GM23338 (cell line): ENCODE results near the gene HNRNPR. TPM values are rescaled to one million over a fixed set of nuclear protein-coding genes. Genes with fewer than 3 reads are reported as not detected.

Experiments used
- ATAC-seq: fragments of 200-7000 bp; cut with Tn5 transposase; 3 replicates; pipeline ENCODE4 v1.9.1; 2020
- DNase-seq: peaks from one replicate; pipeline ENCODE4 v3.0.0-alpha.2; 2015; ENCODE audit warnings: low spot score
- H2AFZ ChIP-seq: fragments of 200-600 bp; sonication (generic); 2 replicates; pipeline ENCODE4 v1.8.0; 2016; ENCODE audit warnings: antibody characterized with exemption, mild to moderate bottlenecking, moderate library complexity
- H3F3A ChIP-seq: fragments of 200-600 bp; sonication (generic); replicated peaks from 2 replicates; pipeline ENCODE4 v1.8.0; 2017; ENCODE audit warnings: antibody characterized with exemption, mixed run types, low read depth
- H3K27ac ChIP-seq: fragments of 200-600 bp; sonication (generic); 2 replicates; pipeline ENCODE4 v1.6.1; 2016; ENCODE audit warnings: low read depth
- H3K27me3 ChIP-seq: fragments of 200-600 bp; sonication (generic); 2 replicates; pipeline ENCODE4 v1.8.0; 2016; ENCODE audit warnings: mild to moderate bottlenecking, mixed run types, moderate library complexity; ENCODE audit not compliant: insufficient read depth
- H3K36me3 ChIP-seq: fragments of 200-600 bp; sonication (generic); 2 replicates; pipeline ENCODE4 v1.8.0; 2016; ENCODE audit warnings: mild to moderate bottlenecking; ENCODE audit not compliant: insufficient read depth
- H3K4me1 ChIP-seq: fragments of 200-600 bp; sonication (generic); 2 replicates; pipeline ENCODE4 v1.8.0; 2016; ENCODE audit warnings: mild to moderate bottlenecking, moderate library complexity; ENCODE audit not compliant: insufficient read depth
- H3K4me2 ChIP-seq: fragments of 200-600 bp; sonication (generic); 2 replicates; pipeline ENCODE4 v1.7.1; 2017; ENCODE audit warnings: mixed run types
- H3K4me3 ChIP-seq: fragments of 200-600 bp; sonication (generic); 2 replicates; pipeline ENCODE4 v1.6.1; 2016; ENCODE audit warnings: mixed run types
- H3K79me2 ChIP-seq: fragments of 200-600 bp; sonication (generic); replicated peaks from 2 replicates; pipeline ENCODE4 v1.8.0; 2017; ENCODE audit warnings: mild to moderate bottlenecking; ENCODE audit not compliant: insufficient read depth
- H3K9me2 ChIP-seq: fragments of 200-600 bp; sonication (generic); 2 replicates; pipeline ENCODE4 v1.8.0; 2017; ENCODE audit not compliant: insufficient read depth
- H4K20me1 ChIP-seq: fragments of 200-600 bp; sonication (generic); replicated peaks from 2 replicates; pipeline ENCODE4 v1.8.0; 2017; ENCODE audit warnings: mild to moderate bottlenecking; ENCODE audit not compliant: insufficient read depth
- H3K27ac Mint-ChIP-seq: 2 replicates; pipeline ENCODE4 v1.8.0; 2020; ENCODE audit warnings: inconsistent platforms, mild to moderate bottlenecking, moderate library complexity, mixed read lengths
- H3K27me3 Mint-ChIP-seq: 3 replicates; pipeline ENCODE4 v1.8.0; 2022; ENCODE audit warnings: low read depth, mild to moderate bottlenecking, moderate library complexity, mixed read lengths, inconsistent platforms; ENCODE audit not compliant: insufficient read depth, poor library complexity
- H3K36me3 Mint-ChIP-seq: 3 replicates; pipeline ENCODE4 v1.8.0; 2021; ENCODE audit warnings: low read depth, mild to moderate bottlenecking, inconsistent platforms, moderate library complexity, mixed read lengths
- H3K4me1 Mint-ChIP-seq: 3 replicates; pipeline ENCODE4 v1.8.0; 2020; ENCODE audit warnings: mild to moderate bottlenecking, inconsistent platforms, mixed read lengths
- H3K4me3 Mint-ChIP-seq: 3 replicates; pipeline ENCODE4 v1.8.0; 2021; ENCODE audit warnings: moderate library complexity, mild to moderate bottlenecking, inconsistent platforms, mixed read lengths
- H3K9me3 Mint-ChIP-seq: 3 replicates; pipeline ENCODE4 v1.8.0; 2020; ENCODE audit warnings: moderate library complexity, mild to moderate bottlenecking, inconsistent platforms, mixed read lengths
- CREB1 ChIP-seq: fragments of 250-450 bp; sonication (Bioruptor Pico); IDR thresholded peaks from 2 replicates; pipeline ENCODE4 v1.5.0; 2020; ENCODE audit warnings: low read depth, mild to moderate bottlenecking, moderate library complexity
- EZH2 ChIP-seq: fragments of 200-600 bp; sonication (generic); IDR thresholded peaks from one replicate; pipeline ENCODE4 v1.8.0; 2017; ENCODE audit warnings: antibody characterized with exemption, mild to moderate bottlenecking, low read depth; ENCODE audit not compliant: unreplicated experiment
- NANOG ChIP-seq: IDR thresholded peaks from 2 replicates; pipeline ENCODE4 v1.6.1; 2016; ENCODE audit warnings: antibody characterized with exemption, borderline replicate concordance
- POLR2AphosphoS5 ChIP-seq: IDR thresholded peaks from 2 replicates; pipeline ENCODE4 v1.6.1; 2016; ENCODE audit warnings: antibody characterized with exemption, low read depth
- STAT1 ChIP-seq: IDR thresholded peaks from one replicate; pipeline ENCODE4 v1.6.1; 2016; ENCODE audit warnings: antibody characterized with exemption; ENCODE audit not compliant: unreplicated experiment
- ZNF114 ChIP-seq: fragments of 250-450 bp; sonication (Bioruptor Pico); IDR thresholded peaks from 2 replicates; pipeline ENCODE4 v1.5.0; 2020; ENCODE audit warnings: mild to moderate bottlenecking, moderate library complexity
- ZNF331 ChIP-seq: fragments of 250-450 bp; sonication (Bioruptor Pico); IDR thresholded peaks from 2 replicates; pipeline ENCODE4 v1.5.0; 2020; ENCODE audit warnings: low read depth, mild to moderate bottlenecking, moderate library complexity
- polyA plus RNA-seq: library from polyadenylated mRNA; unstranded; fragments of >200 nt; fragmentation: Nextera tagmentation; extraction: Ambion mirVana; gene quantifications from 2 replicates; pipeline ENCODE4 v1.2.1, GENCODE V29; 2016
- total RNA-seq: library from RNA; depleted of rRNA; stranded (reverse); fragments of >200 nt; shearing (Covaris generic); gene quantifications from 2 replicates; pipeline ENCODE4 v1.2.3, GENCODE V29; 2014
- TF ChIP-seq, protein P1 (sequence below): fragments of 250-450 bp; sonication (Bioruptor Pico); IDR thresholded peaks from 2 replicates; pipeline ENCODE4 v1.5.0; 2020; ENCODE audit warnings: mild to moderate bottlenecking, moderate library complexity
- TF ChIP-seq, protein P2 (sequence below), 2 experiments: fragments of 200-600 bp in 1 of 2; sonication (generic) in 1 of 2; conservative IDR thresholded peaks; 2 replicates each; pipeline versions ENCODE4 v1.5.1 to v1.6.1; 2016 to 2017; ENCODE audit warnings: antibody characterized with exemption in 2 of 2, low read depth in 2 of 2, mild to moderate bottlenecking in 2 of 2, moderate library complexity in 1 of 2
- TF ChIP-seq, protein P3 (sequence below): IDR thresholded peaks from one replicate; pipeline ENCODE4 v1.6.1; 2018; ENCODE audit warnings: antibody characterized with exemption; ENCODE audit not compliant: unreplicated experiment
- TF ChIP-seq, protein P4 (sequence below): IDR thresholded peaks from 2 replicates; pipeline ENCODE4 v1.6.1; 2016; ENCODE audit warnings: antibody characterized with exemption

HNRNPR gene
- total and polyA plus RNA-seq, 2 experiments from 2014 or later: 147 to 200 TPM

DNA sequence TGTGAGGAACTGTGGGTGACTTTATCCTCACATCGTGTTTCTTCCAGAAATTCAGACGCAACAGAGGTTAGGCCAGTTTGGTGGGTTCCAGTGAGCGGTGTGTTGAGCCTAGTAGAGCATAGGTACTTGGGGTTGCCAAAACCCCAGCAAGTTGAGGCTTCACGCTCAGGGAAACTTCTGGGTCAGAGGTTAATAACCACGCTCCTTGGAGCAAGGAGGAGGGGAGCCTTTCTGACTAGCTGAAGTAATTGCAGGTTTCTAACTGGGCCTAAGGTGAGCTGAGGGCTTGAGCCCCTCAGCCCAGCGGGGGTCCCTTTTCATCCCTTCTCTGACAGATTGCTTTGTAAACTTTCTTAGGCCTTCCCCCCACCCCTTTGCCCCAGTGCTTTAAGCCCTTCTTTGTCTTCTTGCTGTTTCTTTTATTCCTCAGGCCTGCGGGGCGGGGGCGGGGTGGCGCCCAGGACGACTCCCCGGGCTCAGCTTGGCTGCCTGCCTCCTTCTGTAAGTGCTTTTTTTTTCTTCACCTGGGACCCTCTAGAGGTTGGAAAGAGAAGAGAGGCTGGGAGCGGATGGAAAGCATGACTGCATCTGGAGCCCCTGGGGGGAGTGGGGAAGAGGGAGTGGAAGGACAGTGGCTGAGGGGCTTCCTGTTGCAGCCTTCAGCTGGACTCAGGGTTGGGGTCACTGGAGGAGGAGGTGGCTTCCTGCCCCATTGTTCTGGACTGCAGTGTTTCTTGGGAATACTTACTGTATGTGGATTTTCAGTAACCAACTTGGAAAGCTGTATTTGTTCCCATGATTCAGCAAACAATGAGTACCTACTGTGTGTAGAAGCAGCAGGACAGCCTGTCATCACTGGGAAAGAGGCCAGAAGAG, 26.9 kb upstream of the HNRNPR start (continued):
- TF ChIP-seq, protein P1, sequence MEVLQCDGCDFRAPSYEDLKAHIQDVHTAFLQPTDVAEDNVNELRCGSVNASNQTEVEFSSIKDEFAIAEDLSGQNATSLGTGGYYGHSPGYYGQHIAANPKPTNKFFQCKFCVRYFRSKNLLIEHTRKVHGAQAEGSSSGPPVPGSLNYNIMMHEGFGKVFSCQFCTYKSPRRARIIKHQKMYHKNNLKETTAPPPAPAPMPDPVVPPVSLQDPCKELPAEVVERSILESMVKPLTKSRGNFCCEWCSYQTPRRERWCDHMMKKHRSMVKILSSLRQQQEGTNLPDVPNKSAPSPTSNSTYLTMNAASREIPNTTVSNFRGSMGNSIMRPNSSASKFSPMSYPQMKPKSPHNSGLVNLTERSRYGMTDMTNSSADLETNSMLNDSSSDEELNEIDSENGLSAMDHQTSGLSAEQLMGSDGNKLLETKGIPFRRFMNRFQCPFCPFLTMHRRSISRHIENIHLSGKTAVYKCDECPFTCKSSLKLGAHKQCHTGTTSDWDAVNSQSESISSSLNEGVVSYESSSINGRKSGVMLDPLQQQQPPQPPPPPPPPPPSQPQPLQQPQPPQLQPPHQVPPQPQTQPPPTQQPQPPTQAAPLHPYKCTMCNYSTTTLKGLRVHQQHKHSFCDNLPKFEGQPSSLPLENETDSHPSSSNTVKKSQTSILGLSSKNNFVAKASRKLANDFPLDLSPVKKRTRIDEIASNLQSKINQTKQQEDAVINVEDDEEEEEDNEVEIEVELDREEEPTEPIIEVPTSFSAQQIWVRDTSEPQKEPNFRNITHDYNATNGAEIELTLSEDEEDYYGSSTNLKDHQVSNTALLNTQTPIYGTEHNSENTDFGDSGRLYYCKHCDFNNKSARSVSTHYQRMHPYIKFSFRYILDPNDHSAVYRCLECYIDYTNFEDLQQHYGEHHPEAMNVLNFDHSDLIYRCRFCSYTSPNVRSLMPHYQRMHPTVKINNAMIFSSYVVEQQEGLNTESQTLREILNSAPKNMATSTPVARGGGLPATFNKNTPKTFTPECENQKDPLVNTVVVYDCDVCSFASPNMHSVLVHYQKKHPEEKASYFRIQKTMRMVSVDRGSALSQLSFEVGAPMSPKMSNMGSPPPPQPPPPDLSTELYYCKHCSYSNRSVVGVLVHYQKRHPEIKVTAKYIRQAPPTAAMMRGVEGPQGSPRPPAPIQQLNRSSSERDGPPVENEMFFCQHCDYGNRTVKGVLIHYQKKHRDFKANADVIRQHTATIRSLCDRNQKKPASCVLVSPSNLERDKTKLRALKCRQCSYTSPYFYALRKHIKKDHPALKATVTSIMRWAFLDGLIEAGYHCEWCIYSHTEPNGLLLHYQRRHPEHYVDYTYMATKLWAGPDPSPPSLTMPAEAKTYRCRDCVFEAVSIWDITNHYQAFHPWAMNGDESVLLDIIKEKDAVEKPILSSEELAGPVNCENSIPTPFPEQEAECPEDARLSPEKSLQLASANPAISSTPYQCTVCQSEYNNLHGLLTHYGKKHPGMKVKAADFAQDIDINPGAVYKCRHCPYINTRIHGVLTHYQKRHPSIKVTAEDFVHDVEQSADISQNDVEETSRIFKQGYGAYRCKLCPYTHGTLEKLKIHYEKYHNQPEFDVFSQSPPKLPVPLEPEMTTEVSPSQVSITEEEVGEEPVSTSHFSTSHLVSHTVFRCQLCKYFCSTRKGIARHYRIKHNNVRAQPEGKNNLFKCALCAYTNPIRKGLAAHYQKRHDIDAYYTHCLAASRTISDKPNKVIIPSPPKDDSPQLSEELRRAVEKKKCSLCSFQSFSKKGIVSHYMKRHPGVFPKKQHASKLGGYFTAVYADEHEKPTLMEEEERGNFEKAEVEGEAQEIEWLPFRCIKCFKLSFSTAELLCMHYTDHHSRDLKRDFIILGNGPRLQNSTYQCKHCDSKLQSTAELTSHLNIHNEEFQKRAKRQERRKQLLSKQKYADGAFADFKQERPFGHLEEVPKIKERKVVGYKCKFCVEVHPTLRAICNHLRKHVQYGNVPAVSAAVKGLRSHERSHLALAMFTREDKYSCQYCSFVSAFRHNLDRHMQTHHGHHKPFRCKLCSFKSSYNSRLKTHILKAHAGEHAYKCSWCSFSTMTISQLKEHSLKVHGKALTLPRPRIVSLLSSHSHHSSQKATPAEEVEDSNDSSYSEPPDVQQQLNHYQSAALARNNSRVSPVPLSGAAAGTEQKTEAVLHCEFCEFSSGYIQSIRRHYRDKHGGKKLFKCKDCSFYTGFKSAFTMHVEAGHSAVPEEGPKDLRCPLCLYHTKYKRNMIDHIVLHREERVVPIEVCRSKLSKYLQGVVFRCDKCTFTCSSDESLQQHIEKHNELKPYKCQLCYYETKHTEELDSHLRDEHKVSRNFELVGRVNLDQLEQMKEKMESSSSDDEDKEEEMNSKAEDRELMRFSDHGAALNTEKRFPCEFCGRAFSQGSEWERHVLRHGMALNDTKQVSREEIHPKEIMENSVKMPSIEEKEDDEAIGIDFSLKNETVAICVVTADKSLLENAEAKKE: no peak
- no peak for TF ChIP-seq EZH2
- TF ChIP-seq NANOG: no peak
- TF ChIP-seq, protein P2, sequence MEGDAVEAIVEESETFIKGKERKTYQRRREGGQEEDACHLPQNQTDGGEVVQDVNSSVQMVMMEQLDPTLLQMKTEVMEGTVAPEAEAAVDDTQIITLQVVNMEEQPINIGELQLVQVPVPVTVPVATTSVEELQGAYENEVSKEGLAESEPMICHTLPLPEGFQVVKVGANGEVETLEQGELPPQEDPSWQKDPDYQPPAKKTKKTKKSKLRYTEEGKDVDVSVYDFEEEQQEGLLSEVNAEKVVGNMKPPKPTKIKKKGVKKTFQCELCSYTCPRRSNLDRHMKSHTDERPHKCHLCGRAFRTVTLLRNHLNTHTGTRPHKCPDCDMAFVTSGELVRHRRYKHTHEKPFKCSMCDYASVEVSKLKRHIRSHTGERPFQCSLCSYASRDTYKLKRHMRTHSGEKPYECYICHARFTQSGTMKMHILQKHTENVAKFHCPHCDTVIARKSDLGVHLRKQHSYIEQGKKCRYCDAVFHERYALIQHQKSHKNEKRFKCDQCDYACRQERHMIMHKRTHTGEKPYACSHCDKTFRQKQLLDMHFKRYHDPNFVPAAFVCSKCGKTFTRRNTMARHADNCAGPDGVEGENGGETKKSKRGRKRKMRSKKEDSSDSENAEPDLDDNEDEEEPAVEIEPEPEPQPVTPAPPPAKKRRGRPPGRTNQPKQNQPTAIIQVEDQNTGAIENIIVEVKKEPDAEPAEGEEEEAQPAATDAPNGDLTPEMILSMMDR (conservative IDR thresholded peaks at IDR 0.05; ENCODE audit: low read depth in 2 of 2): peak in 1 of 2 experiments; percentile 30; a peak in 2 of 4 replicates

DNA sequence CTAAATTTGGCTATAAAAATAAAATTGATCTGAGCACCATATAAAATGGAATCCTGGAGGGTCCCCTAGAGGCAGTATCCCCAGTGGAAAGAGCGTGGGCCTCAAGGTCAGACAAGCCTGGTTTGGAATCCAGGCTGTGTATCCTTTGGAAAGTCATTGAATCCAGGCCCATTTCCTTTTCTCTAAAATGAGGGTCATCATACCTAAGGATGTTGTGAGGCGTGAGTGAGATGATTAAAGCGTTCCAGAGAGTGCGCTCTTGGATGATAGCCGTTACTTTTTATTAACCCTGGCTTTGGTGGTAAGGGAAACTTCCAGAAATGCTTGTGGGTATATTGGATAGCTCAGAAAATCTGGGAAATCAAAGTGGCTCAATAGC, 26.2 kb upstream of the HNRNPR start:
- peaks cover 20% of the 10 kb centered on the region; the same call in 1 of the 2 replicates for H3F3A ChIP-seq
- H3K79me2 ChIP-seq: no peaks in the 10 kb centered on the region
- peaks cover 90% of the 10 kb centered on the region for H3K27me3 ChIP-seq
- ATAC-seq: no peak
- H3K4me3 ChIP-seq: no peak overlapping the region
- 0 out of 2 replicates have a peak overlapping the region, but pooled peaks have one; percentile 11 for H3K4me2 ChIP-seq
- H3K4me3 Mint-ChIP-seq: peak overlapping the region; percentile 42
- peaks cover 39% of the 10 kb centered on the region for H4K20me1 ChIP-seq
- peaks cover 35% of the 10 kb centered on the region for H3K4me1 ChIP-seq
- no peak overlapping the region for H2AFZ ChIP-seq
- no peaks in the 10 kb centered on the region for H3K9me2 ChIP-seq
- H3K36me3 Mint-ChIP-seq: peaks cover 3% of the 10 kb centered on the region; the same call in 1 of the 3 replicates
- H3K27ac Mint-ChIP-seq: no peak overlapping the region
- H3K36me3 ChIP-seq: no peaks in the 10 kb centered on the region
- peaks cover 96% of the 10 kb centered on the region for H3K27me3 Mint-ChIP-seq
- no peak for DNase-seq
- no peak overlapping the region for H3K27ac ChIP-seq
- H3K4me1 Mint-ChIP-seq: peaks cover 39% of the 10 kb centered on the region
- H3K9me3 Mint-ChIP-seq: peaks cover 7% of the 10 kb centered on the region; the same call in 2 of the 3 replicates
- TF ChIP-seq ZNF331 (CRISPR knock-in tag) (no peak), CREB1 (no peak), ZNF114 (CRISPR knock-in tag) (no peak), EZH2 (no peak), STAT1 (no peak), POLR2AphosphoS5 (no peak)
- TF ChIP-seq, protein P3, sequence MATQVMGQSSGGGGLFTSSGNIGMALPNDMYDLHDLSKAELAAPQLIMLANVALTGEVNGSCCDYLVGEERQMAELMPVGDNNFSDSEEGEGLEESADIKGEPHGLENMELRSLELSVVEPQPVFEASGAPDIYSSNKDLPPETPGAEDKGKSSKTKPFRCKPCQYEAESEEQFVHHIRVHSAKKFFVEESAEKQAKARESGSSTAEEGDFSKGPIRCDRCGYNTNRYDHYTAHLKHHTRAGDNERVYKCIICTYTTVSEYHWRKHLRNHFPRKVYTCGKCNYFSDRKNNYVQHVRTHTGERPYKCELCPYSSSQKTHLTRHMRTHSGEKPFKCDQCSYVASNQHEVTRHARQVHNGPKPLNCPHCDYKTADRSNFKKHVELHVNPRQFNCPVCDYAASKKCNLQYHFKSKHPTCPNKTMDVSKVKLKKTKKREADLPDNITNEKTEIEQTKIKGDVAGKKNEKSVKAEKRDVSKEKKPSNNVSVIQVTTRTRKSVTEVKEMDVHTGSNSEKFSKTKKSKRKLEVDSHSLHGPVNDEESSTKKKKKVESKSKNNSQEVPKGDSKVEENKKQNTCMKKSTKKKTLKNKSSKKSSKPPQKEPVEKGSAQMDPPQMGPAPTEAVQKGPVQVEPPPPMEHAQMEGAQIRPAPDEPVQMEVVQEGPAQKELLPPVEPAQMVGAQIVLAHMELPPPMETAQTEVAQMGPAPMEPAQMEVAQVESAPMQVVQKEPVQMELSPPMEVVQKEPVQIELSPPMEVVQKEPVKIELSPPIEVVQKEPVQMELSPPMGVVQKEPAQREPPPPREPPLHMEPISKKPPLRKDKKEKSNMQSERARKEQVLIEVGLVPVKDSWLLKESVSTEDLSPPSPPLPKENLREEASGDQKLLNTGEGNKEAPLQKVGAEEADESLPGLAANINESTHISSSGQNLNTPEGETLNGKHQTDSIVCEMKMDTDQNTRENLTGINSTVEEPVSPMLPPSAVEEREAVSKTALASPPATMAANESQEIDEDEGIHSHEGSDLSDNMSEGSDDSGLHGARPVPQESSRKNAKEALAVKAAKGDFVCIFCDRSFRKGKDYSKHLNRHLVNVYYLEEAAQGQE: no peak
- TF ChIP-seq, protein P4, sequence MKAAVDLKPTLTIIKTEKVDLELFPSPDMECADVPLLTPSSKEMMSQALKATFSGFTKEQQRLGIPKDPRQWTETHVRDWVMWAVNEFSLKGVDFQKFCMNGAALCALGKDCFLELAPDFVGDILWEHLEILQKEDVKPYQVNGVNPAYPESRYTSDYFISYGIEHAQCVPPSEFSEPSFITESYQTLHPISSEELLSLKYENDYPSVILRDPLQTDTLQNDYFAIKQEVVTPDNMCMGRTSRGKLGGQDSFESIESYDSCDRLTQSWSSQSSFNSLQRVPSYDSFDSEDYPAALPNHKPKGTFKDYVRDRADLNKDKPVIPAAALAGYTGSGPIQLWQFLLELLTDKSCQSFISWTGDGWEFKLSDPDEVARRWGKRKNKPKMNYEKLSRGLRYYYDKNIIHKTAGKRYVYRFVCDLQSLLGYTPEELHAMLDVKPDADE: no peak
